Astrocyte (in vitro differentiated cells and primary cell): ENCODE measurements around the gene TMC8. TPM values are rescaled to one million over a fixed set of nuclear protein-coding genes. Genes with fewer than 3 reads are reported as not detected.

Source experiments
- DNase-seq: peaks from one replicate; pipeline ENCODE4 v3.0.0-alpha.2; 2010; ENCODE audit warnings: low read depth
- FAIRE-seq: peaks from 2 replicates; lab custom pipeline; 2011; peaks lifted over from hg19 to GRCh38; lab: Jason Lieb, UNC
- H2AFZ ChIP-seq: 2 replicates; pipeline ENCODE4 v1.6.0; 2012; ENCODE audit warnings: low read depth, low read length, inconsistent platforms
- H3K27ac ChIP-seq: 2 replicates; pipeline ENCODE4 v1.5.1; 2011; ENCODE audit warnings: low read depth, low read length, inconsistent platforms
- H3K27me3 ChIP-seq: 2 replicates; pipeline ENCODE4 v1.6.0; 2011; ENCODE audit warnings: low read length, inconsistent platforms; ENCODE audit not compliant: insufficient read depth
- H3K36me3 ChIP-seq: 2 replicates; pipeline ENCODE4 v1.5.1; 2011; ENCODE audit warnings: low read length, inconsistent platforms; ENCODE audit not compliant: insufficient read depth
- H3K4me1 ChIP-seq: 2 replicates; pipeline ENCODE4 v1.5.1; 2011; ENCODE audit warnings: low read length, inconsistent platforms; ENCODE audit not compliant: insufficient read depth
- H3K4me2 ChIP-seq: 2 replicates; pipeline ENCODE4 v1.6.0; 2012; ENCODE audit warnings: low read length, inconsistent platforms
- H3K4me3 ChIP-seq: 2 replicates; pipeline ENCODE4 v1.5.1; 2011; ENCODE audit warnings: low read depth, mild to moderate bottlenecking, low read length, inconsistent platforms; ENCODE audit not compliant: insufficient read depth
- H3K79me2 ChIP-seq: 2 replicates; pipeline ENCODE4 v1.6.0; 2012; ENCODE audit warnings: mild to moderate bottlenecking, low read length, inconsistent platforms; ENCODE audit not compliant: insufficient read depth
- H3K9ac ChIP-seq: 2 replicates; pipeline ENCODE4 v1.6.0; 2012; ENCODE audit warnings: mild to moderate bottlenecking, low read length, inconsistent platforms
- H3K9me3 ChIP-seq: 2 replicates; pipeline ENCODE4 v1.5.1; 2012; ENCODE audit warnings: low read depth, mild to moderate bottlenecking, low read length, inconsistent platforms; ENCODE audit not compliant: insufficient read depth
- H4K20me1 ChIP-seq: 2 replicates; pipeline ENCODE4 v1.6.0; 2012; ENCODE audit warnings: low read length, inconsistent platforms; ENCODE audit not compliant: insufficient read depth
- H3K27ac Mint-ChIP-seq: one replicate; pipeline ENCODE4 v1.8.0; 2021; ENCODE audit warnings: mild to moderate bottlenecking, mixed read lengths; ENCODE audit not compliant: unreplicated experiment
- H3K27me3 Mint-ChIP-seq: one replicate; pipeline ENCODE4 v1.8.0; 2021; ENCODE audit warnings: low read depth, mixed read lengths; ENCODE audit not compliant: unreplicated experiment
- H3K36me3 Mint-ChIP-seq: one replicate; pipeline ENCODE4 v1.8.0; 2021; ENCODE audit warnings: low read depth, mixed read lengths; ENCODE audit not compliant: unreplicated experiment
- H3K4me1 Mint-ChIP-seq: one replicate; pipeline ENCODE4 v1.8.0; 2021; ENCODE audit warnings: low read depth, mixed read lengths; ENCODE audit not compliant: unreplicated experiment
- H3K4me3 Mint-ChIP-seq: one replicate; pipeline ENCODE4 v1.8.0; 2021; ENCODE audit warnings: mild to moderate bottlenecking, moderate library complexity, mixed read lengths; ENCODE audit not compliant: unreplicated experiment
- H3K9me3 Mint-ChIP-seq: one replicate; pipeline ENCODE4 v1.8.0; 2021; ENCODE audit warnings: mild to moderate bottlenecking, mixed read lengths; ENCODE audit not compliant: unreplicated experiment
- EZH2 ChIP-seq: IDR thresholded peaks from 2 replicates; pipeline ENCODE4 v1.6.1; 2012; ENCODE audit warnings: mild to moderate bottlenecking, low read length, inconsistent platforms; ENCODE audit not compliant: insufficient read depth
- total RNA-seq: library from RNA; stranded (reverse); gene quantifications from 2 replicates; pipeline ENCODE4 v1.2.1, GENCODE V29; 2021
- TF ChIP-seq, protein P1 (sequence below): IDR thresholded peaks from 2 replicates; pipeline ENCODE4 v1.5.1; 2011; ENCODE audit warnings: low read depth, mild to moderate bottlenecking, inconsistent platforms, low read length, moderate library complexity; ENCODE audit not compliant: insufficient read depth

The TMC8 gene
- total RNA-seq, 1 donor from 2014 or later = 0.27 TPM

DNA sequence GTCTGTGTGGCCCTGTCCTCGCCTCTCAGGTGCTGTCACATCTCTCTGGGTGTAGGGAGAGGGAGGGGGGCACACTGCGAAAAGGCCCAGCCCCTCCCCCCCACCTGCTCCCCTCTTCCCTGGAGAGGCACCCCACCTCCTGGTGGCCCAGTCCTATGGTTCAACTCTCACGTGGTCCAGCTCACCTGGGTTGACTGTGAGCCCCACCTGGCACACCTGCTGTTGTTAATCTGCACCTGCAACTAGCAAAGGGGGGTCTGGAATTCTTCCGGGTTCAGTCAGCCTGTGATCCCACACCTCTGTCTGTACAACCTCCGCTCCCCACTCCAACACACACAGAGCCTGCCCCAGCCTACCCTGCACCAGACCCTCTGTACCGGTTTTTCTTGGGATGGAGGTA lies 35.8 kb downstream of the TMC8 start:
- Mint-ChIP-seq H3K4me3 (no peak overlapping the region), H3K27ac (no peak overlapping the region), H3K36me3 (no peaks in the 10 kb centered on the region), H3K27me3 (peaks cover 3% of the 10 kb centered on the region), H3K4me1 (no peaks in the 10 kb centered on the region), H3K9me3 (no peaks in the 10 kb centered on the region)
- H4K20me1 ChIP-seq = peaks cover 13% of the 10 kb centered on the region
- no peaks in the 10 kb centered on the region for H3K9me3 ChIP-seq
- DNase-seq = no peak
- H3K27me3 ChIP-seq = no peaks in the 10 kb centered on the region
- no peak for TF ChIP-seq EZH2
- TF ChIP-seq, protein P1, sequence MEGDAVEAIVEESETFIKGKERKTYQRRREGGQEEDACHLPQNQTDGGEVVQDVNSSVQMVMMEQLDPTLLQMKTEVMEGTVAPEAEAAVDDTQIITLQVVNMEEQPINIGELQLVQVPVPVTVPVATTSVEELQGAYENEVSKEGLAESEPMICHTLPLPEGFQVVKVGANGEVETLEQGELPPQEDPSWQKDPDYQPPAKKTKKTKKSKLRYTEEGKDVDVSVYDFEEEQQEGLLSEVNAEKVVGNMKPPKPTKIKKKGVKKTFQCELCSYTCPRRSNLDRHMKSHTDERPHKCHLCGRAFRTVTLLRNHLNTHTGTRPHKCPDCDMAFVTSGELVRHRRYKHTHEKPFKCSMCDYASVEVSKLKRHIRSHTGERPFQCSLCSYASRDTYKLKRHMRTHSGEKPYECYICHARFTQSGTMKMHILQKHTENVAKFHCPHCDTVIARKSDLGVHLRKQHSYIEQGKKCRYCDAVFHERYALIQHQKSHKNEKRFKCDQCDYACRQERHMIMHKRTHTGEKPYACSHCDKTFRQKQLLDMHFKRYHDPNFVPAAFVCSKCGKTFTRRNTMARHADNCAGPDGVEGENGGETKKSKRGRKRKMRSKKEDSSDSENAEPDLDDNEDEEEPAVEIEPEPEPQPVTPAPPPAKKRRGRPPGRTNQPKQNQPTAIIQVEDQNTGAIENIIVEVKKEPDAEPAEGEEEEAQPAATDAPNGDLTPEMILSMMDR = no peak
- FAIRE-seq = no peak
- no peak overlapping the region for H3K4me3 ChIP-seq
- no peaks in the 10 kb centered on the region for H3K4me1 ChIP-seq
- no peak overlapping the region for H2AFZ ChIP-seq
- H3K9ac ChIP-seq = no peak overlapping the region
- H3K36me3 ChIP-seq = no peaks in the 10 kb centered on the region
- no peak overlapping the region for H3K4me2 ChIP-seq
- H3K27ac ChIP-seq = no peak overlapping the region
- H3K79me2 ChIP-seq = no peaks in the 10 kb centered on the region

DNA sequence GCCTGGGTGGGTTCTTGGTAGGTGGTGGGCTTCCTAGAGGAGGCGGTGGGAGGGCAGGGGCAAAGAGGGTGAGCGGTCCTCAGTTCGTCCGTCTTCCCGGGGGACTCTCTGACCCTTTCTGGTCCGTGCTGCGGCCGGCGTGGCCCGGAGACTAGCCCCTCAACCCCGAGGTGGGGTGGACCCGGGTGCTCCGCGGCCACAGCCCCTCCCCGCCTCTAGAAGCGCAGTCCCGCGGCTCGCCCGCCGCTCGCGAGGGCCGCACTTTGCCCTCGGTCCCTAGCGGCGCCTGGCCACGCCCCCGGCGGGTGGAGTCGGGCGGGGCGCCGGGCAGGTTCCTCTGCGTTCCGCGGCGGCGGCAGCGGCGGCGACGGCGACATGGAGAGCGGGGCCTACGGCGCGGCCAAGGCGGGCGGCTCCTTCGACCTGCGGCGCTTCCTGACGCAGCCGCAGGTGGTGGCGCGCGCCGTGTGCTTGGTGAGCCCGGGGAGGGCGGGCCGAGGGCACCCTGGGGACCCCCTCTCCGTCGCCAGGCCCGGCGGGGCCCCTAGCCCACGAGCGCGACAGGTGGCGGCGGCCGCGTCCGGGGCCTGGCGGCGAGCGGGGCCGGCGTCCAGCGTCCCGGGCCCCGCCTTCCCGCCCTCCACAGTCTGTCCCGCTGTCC lies 37.8 kb downstream of the TMC8 start, which contains the start of gene SYNGR2:
Gene SYNGR2 (plus strand): TSS at position 340 of the 661 bp plus-strand sequence. CDS start 36 bp downstream, at position 376.
- Histone ChIP-seq H3K9me3 (no peaks in the 10 kb centered on the region), H3K79me2 (no peaks in the 10 kb centered on the region), H3K27me3 (no peaks in the 10 kb centered on the region), H3K4me3 (peak within 1 kb of the TSS; percentile 54), H3K36me3 (no peaks in the 10 kb centered on the region), H3K4me1 (peaks cover 4% of the 10 kb centered on the region), H2AFZ (peak within 1 kb of the TSS; percentile 90), H4K20me1 (peaks cover 13% of the 10 kb centered on the region), H3K9ac (peak within 1 kb of the TSS; percentile 72), H3K4me2 (peak within 1 kb of the TSS; percentile 84), H3K27ac (no peak within 1 kb of the TSS)
- no peaks in the 10 kb centered on the region for H3K9me3 Mint-ChIP-seq
- DNase-seq (no peak), FAIRE-seq (no peak)
- peak within 1 kb of the TSS; percentile 80 for H3K4me3 Mint-ChIP-seq
- no peak for TF ChIP-seq EZH2
- TF ChIP-seq, protein P1 = no peak
- peaks cover 3% of the 10 kb centered on the region for H3K27me3 Mint-ChIP-seq
- H3K27ac Mint-ChIP-seq = no peak within 1 kb of the TSS
- peaks cover 2% of the 10 kb centered on the region for H3K36me3 Mint-ChIP-seq
- peaks cover 6% of the 10 kb centered on the region for H3K4me1 Mint-ChIP-seq
